Astrocyte (in vitro differentiated cells and primary cell): Measurements from ENCODE around the gene PALLD.

Experiments used
- CTCF ChIP-seq: IDR thresholded peaks from 2 replicates; pipeline ENCODE4 v1.5.1; 2011; ENCODE audit warnings: low read depth, mild to moderate bottlenecking, inconsistent platforms, low read length, moderate library complexity; ENCODE audit not compliant: insufficient read depth
- EZH2 ChIP-seq: IDR thresholded peaks from 2 replicates; pipeline ENCODE4 v1.6.1; 2012; ENCODE audit warnings: mild to moderate bottlenecking, low read length, inconsistent platforms; ENCODE audit not compliant: insufficient read depth

- TF ChIP-seq CTCF: no peak
- TF ChIP-seq EZH2: no peak
These were observed 343.0 kb downstream of the PALLD start for GRCh38 chr4:168839758-168840391.
